Endothelial cell of umbilical vein (primary cell): ENCODE measurements around the gene FAM83C. TPM values are rescaled to one million over a fixed set of nuclear protein-coding genes. Genes with fewer than 3 reads are reported as not detected.

Source experiments
- BruUV-seq: library from RNA; stranded (reverse); fragments of 400-500 nt; replicated peaks from 2 replicates; lab custom pipeline; 2021; lab: Mats Ljungman, UMichigan
- CTCF ChIA-PET: fragments of 300-600, 350-600 bp; sonication (Branson Sonifier 250); formaldehyde crosslinking; loops from one replicate; lab custom pipeline; 2021; ENCODE audit warnings: antibody characterized with exemption, inconsistent platforms; lab: Charles Lee
- POLR2A ChIA-PET: fragments of 300-600, 350-600 bp; sonication (Branson Sonifier 250); formaldehyde crosslinking; loops from one replicate; lab custom pipeline; 2021; ENCODE audit warnings: antibody characterized with exemption, inconsistent platforms; lab: Charles Lee
- DNase-seq: peaks from one replicate; pipeline ENCODE4 v3.0.0-alpha.2; 2011; ENCODE audit warnings: low read depth, low spot score
- FAIRE-seq: peaks from 2 replicates; lab custom pipeline; 2011; peaks lifted over from hg19 to GRCh38; lab: Jason Lieb, UNC
- H2AFZ ChIP-seq: 2 replicates; pipeline ENCODE4 v1.6.0; 2012; ENCODE audit warnings: low read depth, low read length, control low read depth, inconsistent platforms
- H3K27ac ChIP-seq: 2 replicates; pipeline ENCODE4 v1.5.1; 2011; ENCODE audit warnings: low read depth, mild to moderate bottlenecking, control low read depth, low read length, moderate library complexity; ENCODE audit not compliant: insufficient read depth
- H3K27me3 ChIP-seq, 2 experiments: 2 replicates each; pipeline versions ENCODE4 v1.6.0 to v1.6.1; 2011; ENCODE audit warnings: low read length in 2 of 2, mixed read lengths in 1 of 2; ENCODE audit not compliant: control insufficient read depth in 2 of 2, insufficient read depth in 2 of 2
- H3K36me3 ChIP-seq, 2 experiments: 2 replicates in 1 of 2; 3 replicates in 1 of 2; pipeline ENCODE4 v1.5.1; 2011; ENCODE audit warnings: low read length in 2 of 2, mild to moderate bottlenecking in 1 of 2, moderate library complexity in 1 of 2; ENCODE audit not compliant: control insufficient read depth in 2 of 2, insufficient read depth in 2 of 2; ENCODE audit errors: extremely low read depth in 1 of 2
- H3K4me1 ChIP-seq: 3 replicates; pipeline ENCODE4 v1.5.1; 2011; ENCODE audit warnings: mild to moderate bottlenecking, low read length; ENCODE audit not compliant: control insufficient read depth, insufficient read depth; ENCODE audit errors: extremely low read depth
- H3K4me2 ChIP-seq: 2 replicates; pipeline ENCODE4 v1.6.1; 2011; ENCODE audit warnings: low read length, control low read depth, mixed read lengths; ENCODE audit not compliant: insufficient read depth
- H3K4me3 ChIP-seq, 3 experiments: fragments of 200-600 bp in 1 of 3; sonication (generic), shearing (Covaris generic) in 1 of 3; replicated peaks in 1 of 3; 2 replicates each; pipeline ENCODE4 v1.5.1; 2011 to 2016; ENCODE audit warnings: control low read depth in 3 of 3, low read length in 3 of 3, mild to moderate bottlenecking in 2 of 3, inconsistent platforms in 1 of 3, low read depth in 1 of 3, moderate library complexity in 1 of 3; ENCODE audit not compliant: insufficient read depth in 1 of 3
- H3K79me2 ChIP-seq: 2 replicates; pipeline ENCODE4 v1.6.0; 2012; ENCODE audit warnings: low read length, inconsistent platforms; ENCODE audit not compliant: control insufficient read depth, insufficient read depth
- H3K9ac ChIP-seq: replicated peaks from 2 replicates; pipeline ENCODE3; 2011; ENCODE audit warnings: low read length, control low read depth; ENCODE audit not compliant: insufficient read depth; ENCODE audit errors: extremely low read depth
- H3K9me1 ChIP-seq: replicated peaks from 3 replicates; pipeline ENCODE4 v1.6.0; 2011; ENCODE audit warnings: mild to moderate bottlenecking, low read length; ENCODE audit not compliant: control insufficient read depth, insufficient read depth; ENCODE audit errors: extremely low read depth
- H3K9me3 ChIP-seq: replicated peaks from 2 replicates; pipeline ENCODE4 v1.5.1; 2012; ENCODE audit warnings: low read length, inconsistent platforms; ENCODE audit not compliant: control insufficient read depth, insufficient read depth
- H4K20me1 ChIP-seq: replicated peaks from 2 replicates; pipeline ENCODE3; 2011; ENCODE audit warnings: mild to moderate bottlenecking, low read length; ENCODE audit not compliant: control insufficient read depth, insufficient read depth; ENCODE audit errors: extremely low read depth
- EZH2 ChIP-seq: IDR thresholded peaks from 2 replicates; pipeline ENCODE4 v1.6.1; 2012; ENCODE audit warnings: borderline replicate concordance, low read depth, mild to moderate bottlenecking, moderate library complexity, low read length, inconsistent platforms; ENCODE audit not compliant: severe bottlenecking
- FOS ChIP-seq: IDR thresholded peaks from 2 replicates; pipeline ENCODE4 v1.6.1; 2011; ENCODE audit warnings: mild to moderate bottlenecking, low read length, moderate library complexity, borderline replicate concordance; ENCODE audit not compliant: insufficient read depth
- GATA2 ChIP-seq: IDR thresholded peaks from 2 replicates; pipeline ENCODE4 v1.7.0; 2011; ENCODE audit warnings: low read depth, mild to moderate bottlenecking, moderate library complexity, mixed read lengths, low read length; ENCODE audit not compliant: insufficient read length, insufficient read depth
- JUN ChIP-seq: IDR thresholded peaks from 2 replicates; pipeline ENCODE4 v1.6.1; 2011; ENCODE audit warnings: borderline replicate concordance, low read depth; ENCODE audit not compliant: insufficient read length, insufficient read depth
- MYC ChIP-seq: IDR thresholded peaks from one replicate; pipeline ENCODE4 v1.6.1; 2011; ENCODE audit warnings: mild to moderate bottlenecking, low read depth, low read length
- POLR2A ChIP-seq: IDR thresholded peaks from 2 replicates; pipeline ENCODE4 v1.6.1; 2012; ENCODE audit warnings: low read depth, mild to moderate bottlenecking, control low read depth, low read length
- POLR2AphosphoS5 ChIP-seq: IDR thresholded peaks from 2 replicates; pipeline ENCODE4 v1.6.1; 2012; ENCODE audit warnings: low read depth, mild to moderate bottlenecking, control low read depth, low read length, moderate library complexity; ENCODE audit not compliant: insufficient read depth
- dilution Hi-C: fragments of 300-500 bp; cut with MboI; formaldehyde crosslinking; loops from one replicate; pipeline ENCODE4 v1.15.0; 2019; ENCODE audit warnings: low sequenced_read_pairs; ENCODE audit not compliant: extremely low pct_ligation_motif_present
- intact Hi-C: fragments of 100-400 bp; cut with micrococcal nuclease; formaldehyde crosslinking; loops from one replicate; pipeline ENCODE4 v1.10.0; 2022
- polyA plus RNA-seq, 4 experiments: library from polyadenylated mRNA; depleted of rRNA in 3 of 4; stranded (reverse) in 3 of 4; unstranded in 1 of 4; fragments of >200 nt; gene quantifications; 2 replicates each; pipeline versions ENCODE4 v1.2.1 to v1.2.3, GENCODE V29; 2011 to 2012; ENCODE audit warnings: missing spikeins in 1 of 4
- total RNA-seq: library from RNA; stranded (reverse); gene quantifications from 2 replicates; pipeline ENCODE4 v1.2.3, GENCODE V29; 2021
- TF ChIP-seq, protein P1 (sequence below), 2 donors: IDR thresholded peaks; 1 replicate in 1 of 2; 2 replicates in 1 of 2; pipeline ENCODE4 v1.5.1; 2011; ENCODE audit warnings: low read length in 2 of 2, mild to moderate bottlenecking in 2 of 2, moderate library complexity in 2 of 2, control low read depth in 1 of 2, inconsistent platforms in 1 of 2, low read depth in 1 of 2; ENCODE audit not compliant: insufficient read depth in 1 of 2; ENCODE audit errors: extremely low read depth in 1 of 2
- TF ChIP-seq, protein P2 (sequence below): IDR thresholded peaks from 2 replicates; pipeline ENCODE4 v1.6.1; 2011; ENCODE audit not compliant: insufficient read depth, insufficient read length

Gene FAM83C
- total and polyA plus RNA-seq, 2 donors (not counting 3 experiments of a cell fraction or from before 2014, with no cell fraction given): not detected

DNA sequence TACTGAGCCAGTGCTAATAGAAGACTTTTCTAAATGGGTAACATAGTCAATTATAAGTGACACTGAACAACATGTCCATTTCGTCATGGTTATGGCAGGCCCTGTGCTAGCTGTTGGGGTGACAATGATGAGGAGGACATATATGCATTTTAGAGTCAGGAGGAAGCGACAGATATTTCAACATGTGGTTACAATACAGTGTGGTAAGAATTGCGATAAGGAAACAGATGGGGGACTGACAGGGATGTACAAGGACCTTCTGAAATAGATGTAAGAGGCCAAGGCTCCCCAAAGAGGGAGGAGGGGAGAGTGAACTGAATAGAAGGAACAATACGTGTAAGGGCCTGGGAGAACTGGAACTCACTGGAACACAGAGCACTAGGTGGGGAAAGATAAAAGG lies 54.1 kb downstream of the FAM83C start:
- no peaks in the 10 kb centered on the region for H3K9me1 ChIP-seq
- no peak overlapping the region for H3K9ac ChIP-seq
- intact Hi-C loops (no loop called here), dilution Hi-C loops (no loop called here)
- H3K27me3 ChIP-seq: peaks cover 17 to 37% of the 10 kb centered on the region in 2 experiments
- H3K9me3 ChIP-seq: no peaks in the 10 kb centered on the region
- H3K79me2 ChIP-seq: no peaks in the 10 kb centered on the region
- FAIRE-seq: no peak
- H3K4me1 ChIP-seq: no peaks in the 10 kb centered on the region
- no TSS peak for BruUV-seq
- H3K4me3 ChIP-seq: no peak overlapping the region
- CTCF ChIA-PET: no interaction called here
- H3K36me3 ChIP-seq: no peaks in the 10 kb centered on the region
- no peaks in the 10 kb centered on the region for H4K20me1 ChIP-seq
- H3K4me2 ChIP-seq: no peak overlapping the region
- POLR2A ChIA-PET: no interaction called here
- no peak overlapping the region for H3K27ac ChIP-seq
- H2AFZ ChIP-seq: no peak overlapping the region
- TF ChIP-seq EZH2 (no peak), MYC (no peak), GATA2 (no peak), POLR2A (no peak), FOS (no peak), JUN (no peak), POLR2AphosphoS5 (no peak)
- TF ChIP-seq, protein P1, sequence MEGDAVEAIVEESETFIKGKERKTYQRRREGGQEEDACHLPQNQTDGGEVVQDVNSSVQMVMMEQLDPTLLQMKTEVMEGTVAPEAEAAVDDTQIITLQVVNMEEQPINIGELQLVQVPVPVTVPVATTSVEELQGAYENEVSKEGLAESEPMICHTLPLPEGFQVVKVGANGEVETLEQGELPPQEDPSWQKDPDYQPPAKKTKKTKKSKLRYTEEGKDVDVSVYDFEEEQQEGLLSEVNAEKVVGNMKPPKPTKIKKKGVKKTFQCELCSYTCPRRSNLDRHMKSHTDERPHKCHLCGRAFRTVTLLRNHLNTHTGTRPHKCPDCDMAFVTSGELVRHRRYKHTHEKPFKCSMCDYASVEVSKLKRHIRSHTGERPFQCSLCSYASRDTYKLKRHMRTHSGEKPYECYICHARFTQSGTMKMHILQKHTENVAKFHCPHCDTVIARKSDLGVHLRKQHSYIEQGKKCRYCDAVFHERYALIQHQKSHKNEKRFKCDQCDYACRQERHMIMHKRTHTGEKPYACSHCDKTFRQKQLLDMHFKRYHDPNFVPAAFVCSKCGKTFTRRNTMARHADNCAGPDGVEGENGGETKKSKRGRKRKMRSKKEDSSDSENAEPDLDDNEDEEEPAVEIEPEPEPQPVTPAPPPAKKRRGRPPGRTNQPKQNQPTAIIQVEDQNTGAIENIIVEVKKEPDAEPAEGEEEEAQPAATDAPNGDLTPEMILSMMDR (IDR thresholded peaks at IDR 0.05; ENCODE audit: extremely low read depth in 1 of 2, insufficient read depth in 1 of 2, low read depth in 1 of 2, low read length in 2 of 2): no peak
- TF ChIP-seq, protein P2, sequence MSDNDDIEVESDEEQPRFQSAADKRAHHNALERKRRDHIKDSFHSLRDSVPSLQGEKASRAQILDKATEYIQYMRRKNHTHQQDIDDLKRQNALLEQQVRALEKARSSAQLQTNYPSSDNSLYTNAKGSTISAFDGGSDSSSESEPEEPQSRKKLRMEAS: no peak
- no peak for DNase-seq
